Measurements from ENCODE around the gene CRHR1. TPM values are rescaled to one million over a fixed set of nuclear protein-coding genes. Genes with fewer than 3 reads are reported as not detected.

Gene CRHR1
- total RNA-seq, 2 donors from 2014 or later = not detected

GRCh38 chr17:45828582-45829133 lies 44.5 kb downstream of the CRHR1 start:
- intact Hi-C loops (cut with DNase I) = no loop called here
- ATAC-seq (no peak), DNase-seq (no peak)
- WGBS, 2 donors = 48 to 51% methylated on average over 7 to 15 of the region's 15 CpGs
- Histone ChIP-seq H3K27me3 (no peaks in the 10 kb centered on the region), H3K9me3 (no peaks in the 10 kb centered on the region), H3K4me3 (no peak overlapping the region), H3K36me3 (replicated peaks in 1 of 2; ENCODE audit: insufficient read depth in 1 of 2, low read depth in 2 of 2) (no peaks in the 10 kb centered on the region), H3K27ac (no peak overlapping the region), H3K4me1 (no peaks in the 10 kb centered on the region)
- no peak for TF ChIP-seq POLR2A (IDR thresholded peaks at IDR 0.05)
- no peak for TF ChIP-seq CTCF (IDR thresholded peaks at IDR 0.05)

- 39% methylated on average over 6 of the region's 6 CpGs; no CpG with 5 or more reads in 1 of the 2 donors for WGBS, 2 donors
- no peaks in the 10 kb centered on the region for H3K27me3 ChIP-seq
- TF ChIP-seq CTCF (IDR thresholded peaks at IDR 0.05) (no peak), POLR2A (IDR thresholded peaks at IDR 0.05) (no peak)
- no peak overlapping the region for H3K4me3 ChIP-seq
- no peaks in the 10 kb centered on the region for H3K4me1 ChIP-seq
- H3K9me3 ChIP-seq = no peaks in the 10 kb centered on the region
- H3K27ac ChIP-seq = no peak overlapping the region
- no peak for ATAC-seq
- intact Hi-C loops (cut with DNase I) = loop anchor here (5.0 kb wide), 1 partner anchor 192 kb away; no protein-coding TSS in a partner anchor
- H3K36me3 ChIP-seq (replicated peaks in 1 of 2; ENCODE audit: insufficient read depth in 1 of 2, low read depth in 2 of 2) = no peaks in the 10 kb centered on the region
- DNase-seq = no peak
These were observed 49.8 kb downstream of the CRHR1 start for GRCh38 chr17:45833920-45834319.

- H3K9me3 ChIP-seq = no peaks in the 10 kb centered on the region
- WGBS, 2 donors = 55 to 75% methylated on average over 6 to 26 of the region's 26 CpGs
- ATAC-seq = no peak
- TF ChIP-seq POLR2A (IDR thresholded peaks at IDR 0.05) (no peak), CTCF (IDR thresholded peaks at IDR 0.05) (no peak)
- no peak overlapping the region for H3K4me3 ChIP-seq
- no peaks in the 10 kb centered on the region for H3K4me1 ChIP-seq
- no peak for DNase-seq
- H3K27ac ChIP-seq = no peak overlapping the region
- H3K36me3 ChIP-seq (replicated peaks in 1 of 2; ENCODE audit: insufficient read depth in 1 of 2, low read depth in 2 of 2) = no peaks in the 10 kb centered on the region
- intact Hi-C loops (cut with DNase I) = loop anchor here (5.0 kb wide), 1 partner anchor 192 kb away; no protein-coding TSS in a partner anchor
- no peaks in the 10 kb centered on the region for H3K27me3 ChIP-seq
These were observed 50.6 kb downstream of the CRHR1 start for GRCh38 chr17:45834471-45835396.

- H3K4me3 ChIP-seq = no peak overlapping the region
- no peaks in the 10 kb centered on the region for H3K9me3 ChIP-seq
- H3K27me3 ChIP-seq = no peaks in the 10 kb centered on the region
- no peaks in the 10 kb centered on the region for H3K36me3 ChIP-seq (replicated peaks in 1 of 2; ENCODE audit: insufficient read depth in 1 of 2, low read depth in 2 of 2)
- WGBS, 2 donors = 7 to 62% methylated on average over 2 to 5 of the region's 5 CpGs
- H3K27ac ChIP-seq = no peak overlapping the region
- TF ChIP-seq CTCF (IDR thresholded peaks at IDR 0.05) (no peak), POLR2A (IDR thresholded peaks at IDR 0.05) (no peak)
- ATAC-seq (no peak), DNase-seq (no peak)
- intact Hi-C loops (cut with DNase I) = no loop called here
- H3K4me1 ChIP-seq = no peaks in the 10 kb centered on the region
These were observed 51.4 kb downstream of the CRHR1 start for GRCh38 chr17:45835481-45835880.

Measured in body of pancreas (tissue), 4 donors.